GDM1 (cell line): ENCODE measurements around the gene S100A8.
A peak's percentile ranks its signal among the peaks of the same experiment; 100 is the strongest.

Experiments
- DNase-seq: peaks from one replicate; lab custom pipeline; 2025; lab: John Stamatoyannopoulos, UW

Gene S100A8

GRCh38 chr1:153389973-153390879 lies 647 bp downstream of the S100A8 start:
- DNase-seq: no peak

- no peak for DNase-seq
Measured at GRCh38 chr1:153389401-153389800, 1.5 kb downstream of the S100A8 start.

- DNase-seq: no peak
Measured at GRCh38 chr1:153387785-153388184, 3.1 kb downstream of the S100A8 start.

- DNase-seq: no peak
Measured at GRCh38 chr1:153387001-153387400, 3.9 kb downstream of the S100A8 start.

- peak; percentile 50 for DNase-seq
Measured at GRCh38 chr1:153386500-153386901, 4.4 kb downstream of the S100A8 start.

GRCh38 chr1:153384958-153385580 lies 5.8 kb downstream of the S100A8 start:
- no peak for DNase-seq

- DNase-seq: no peak
Measured at GRCh38 chr1:153380711-153381110, 10.2 kb downstream of the S100A8 start.

GRCh38 chr1:153379591-153379990 lies 11.3 kb downstream of the S100A8 start:
- no peak for DNase-seq

GRCh38 chr1:153375511-153375910 lies 15.4 kb downstream of the S100A8 start, which contains the start of gene S100A12:
Gene S100A12 (minus strand): TSS chr1:153375621. CDS start chr1:153374592, 1,029 bp downstream.
- no peak for DNase-seq

- DNase-seq: no peak
Measured at GRCh38 chr1:153374071-153374470, 16.8 kb downstream of the S100A8 start.

GRCh38 chr1:153372571-153372970 lies 18.3 kb downstream of the S100A8 start:
- DNase-seq: no peak

- no peak for DNase-seq
Measured at GRCh38 chr1:153371231-153371630, 19.6 kb downstream of the S100A8 start.

- no peak for DNase-seq
Measured at GRCh38 chr1:153370146-153370545, 20.7 kb downstream of the S100A8 start.

- no peak for DNase-seq
Measured at GRCh38 chr1:153368495-153368894, 22.4 kb downstream of the S100A8 start.

GRCh38 chr1:153367090-153367489 lies 23.8 kb downstream of the S100A8 start:
- DNase-seq: no peak

GRCh38 chr1:153366261-153366660 lies 24.6 kb downstream of the S100A8 start:
- no peak for DNase-seq

- DNase-seq: no peak
Measured at GRCh38 chr1:153365696-153366095, 25.2 kb downstream of the S100A8 start.

GRCh38 chr1:153364766-153365666 lies 25.9 kb downstream of the S100A8 start:
- no peak for DNase-seq

- no peak for DNase-seq
Measured at GRCh38 chr1:153364156-153364555, 26.7 kb downstream of the S100A8 start.

GRCh38 chr1:153363641-153364040 lies 27.2 kb downstream of the S100A8 start:
- no peak for DNase-seq

- no peak for DNase-seq
Measured at GRCh38 chr1:153362187-153362775, 28.6 kb downstream of the S100A8 start.
